Activated T-helper 17 cell treated with anti-CD3 and anti-CD28 coated beads, Interleukin-2, amount 50 U/mL, for 72 hours (primary cell): Measurements from ENCODE around the gene OR51E2. TPM values are rescaled to one million over a fixed set of nuclear protein-coding genes. Genes with fewer than 3 reads are reported as not detected.
"Not testable (repeated sequence)": the region's sequence is repeated elsewhere in the genome, so short reads cannot be mapped to it uniquely, and the experiment has no call there.

Experiments used
- ATAC-seq: fragments of 150-1000 bp; cut with Tn5 transposase; replicated peaks from 2 replicates; pipeline ENCODE4 v1.10.0; 2021; ENCODE audit warnings: mild to moderate bottlenecking, moderate library complexity
- H3K27ac Mint-ChIP-seq: one replicate; pipeline ENCODE4 v1.8.0; 2022; ENCODE audit warnings: mixed read lengths
- H3K27me3 Mint-ChIP-seq: one replicate; pipeline ENCODE4 v1.8.0; 2022; ENCODE audit warnings: mixed read lengths
- H3K36me3 Mint-ChIP-seq: one replicate; pipeline ENCODE4 v1.8.0; 2022; ENCODE audit warnings: low read depth, mild to moderate bottlenecking, mixed read lengths
- H3K4me1 Mint-ChIP-seq: one replicate; pipeline ENCODE4 v1.8.0; 2022; ENCODE audit warnings: mixed read lengths
- H3K4me3 Mint-ChIP-seq: one replicate; pipeline ENCODE4 v1.8.0; 2022; ENCODE audit warnings: mild to moderate bottlenecking, mixed read lengths
- H3K9me3 Mint-ChIP-seq: one replicate; pipeline ENCODE4 v1.8.0; 2022; ENCODE audit warnings: mixed read lengths
- total RNA-seq, 2 donors: library from RNA; stranded (reverse); gene quantifications; one replicate each; pipeline ENCODE4 v1.2.3, GENCODE V29; 2022

The OR51E2 gene
- not detected for total RNA-seq

GRCh38 chr11:4697585-4697984 is at the start of gene OR51E2:
TSS of gene OR51E2 (minus strand) at chr11:4697853. CDS start at chr11:4682711, 15,142 bp downstream.
- Mint-ChIP-seq H3K4me1 (no peaks in the 10 kb centered on the region), H3K27ac (no peak within 1 kb of the TSS), H3K9me3 (no peaks in the 10 kb centered on the region), H3K27me3 (peaks cover 4% of the 10 kb centered on the region), H3K36me3 (no peaks in the 10 kb centered on the region), H3K4me3 (no peak within 1 kb of the TSS)
- no peak for ATAC-seq

- Mint-ChIP-seq H3K36me3 (no peaks in the 10 kb centered on the region), H3K27ac (no peak overlapping the region), H3K4me3 (no peak overlapping the region), H3K27me3 (peaks cover 15% of the 10 kb centered on the region), H3K9me3 (no peaks in the 10 kb centered on the region), H3K4me1 (no peaks in the 10 kb centered on the region)
- no peak for ATAC-seq
Measured at GRCh38 chr11:4740735-4741134, 43.1 kb upstream of the OR51E2 start.

DNA sequence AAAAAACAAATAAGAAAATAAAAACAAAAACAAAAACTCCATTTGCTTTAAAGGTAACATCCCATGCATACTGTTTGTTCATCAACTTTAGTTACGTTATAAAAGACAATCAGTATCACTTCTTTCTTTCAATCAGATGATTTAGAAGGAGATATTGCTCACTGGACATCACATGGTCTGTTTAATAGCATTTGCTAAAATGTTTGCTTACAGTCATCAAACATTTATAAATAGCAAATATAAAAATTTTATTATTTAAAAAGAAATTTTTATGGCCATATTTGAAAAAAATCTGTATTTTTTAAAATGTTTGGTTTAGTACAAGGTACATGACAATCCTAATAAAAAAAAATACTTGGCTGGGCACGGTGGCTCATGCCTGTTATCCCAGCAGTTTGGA is 29.5 kb upstream of the OR51E2 start:
- Mint-ChIP-seq H3K27me3 (peaks cover 5% of the 10 kb centered on the region), H3K4me1 (no peaks in the 10 kb centered on the region), H3K9me3 (no peaks in the 10 kb centered on the region), H3K4me3 (no peak overlapping the region), H3K27ac (no peak overlapping the region), H3K36me3 (no peaks in the 10 kb centered on the region)
- no peak for ATAC-seq

GRCh38 chr11:4722616-4723534 is 25.2 kb upstream of the OR51E2 start:
- H3K4me1 Mint-ChIP-seq, H3K36me3 Mint-ChIP-seq, ATAC-seq, H3K9me3 Mint-ChIP-seq, H3K4me3 Mint-ChIP-seq, H3K27ac Mint-ChIP-seq: not testable (repeated sequence)
- H3K27me3 Mint-ChIP-seq: peaks cover 11% of the 10 kb centered on the region

- no peaks in the 10 kb centered on the region for H3K36me3 Mint-ChIP-seq
- no peak for ATAC-seq
- no peak overlapping the region for H3K27ac Mint-ChIP-seq
- no peaks in the 10 kb centered on the region for H3K4me1 Mint-ChIP-seq
- no peak overlapping the region for H3K4me3 Mint-ChIP-seq
- H3K27me3 Mint-ChIP-seq: peaks cover 22% of the 10 kb centered on the region
- H3K9me3 Mint-ChIP-seq: no peaks in the 10 kb centered on the region
Measured at GRCh38 chr11:4714300-4714699, 16.6 kb upstream of the OR51E2 start.

DNA sequence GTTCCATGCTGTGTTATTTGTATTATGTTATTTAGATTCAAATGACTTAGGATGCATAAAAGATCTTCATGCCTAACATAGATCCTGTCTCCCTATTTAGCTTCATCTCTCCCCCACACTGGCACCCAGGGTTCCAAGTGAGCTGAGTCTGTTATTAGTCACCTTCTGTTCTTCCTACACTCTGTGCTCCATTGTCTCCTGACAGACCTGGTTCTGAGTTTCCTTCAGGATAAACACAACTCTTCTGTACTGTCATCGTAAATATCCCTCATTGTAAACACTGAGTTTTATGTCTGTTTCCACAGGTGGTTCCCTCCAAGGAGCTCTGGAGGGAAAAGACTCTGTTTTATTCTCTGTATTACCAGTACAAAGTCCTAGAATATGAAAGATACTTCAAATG is 15.6 kb upstream of the OR51E2 start:
- Mint-ChIP-seq H3K36me3 (no peaks in the 10 kb centered on the region), H3K9me3 (no peaks in the 10 kb centered on the region), H3K4me1 (no peaks in the 10 kb centered on the region), H3K27ac (no peak overlapping the region), H3K27me3 (peaks cover 18% of the 10 kb centered on the region), H3K4me3 (no peak overlapping the region)
- ATAC-seq: no peak

GRCh38 chr11:4704790-4705334 is 7.2 kb upstream of the OR51E2 start:
- no peaks in the 10 kb centered on the region for H3K9me3 Mint-ChIP-seq
- ATAC-seq: no peak
- H3K36me3 Mint-ChIP-seq: no peaks in the 10 kb centered on the region
- no peak overlapping the region for H3K27ac Mint-ChIP-seq
- H3K4me3 Mint-ChIP-seq: no peak overlapping the region
- H3K4me1 Mint-ChIP-seq: no peaks in the 10 kb centered on the region
- peaks cover 13% of the 10 kb centered on the region for H3K27me3 Mint-ChIP-seq

- Mint-ChIP-seq H3K36me3 (no peaks in the 10 kb centered on the region), H3K4me1 (no peaks in the 10 kb centered on the region), H3K4me3 (no peak within 1 kb of the TSS), H3K9me3 (no peaks in the 10 kb centered on the region), H3K27ac (no peak within 1 kb of the TSS), H3K27me3 (peaks cover 13% of the 10 kb centered on the region)
- no peak for ATAC-seq
Measured at GRCh38 chr11:4704054-4704789, 6.6 kb upstream of the OR51E2 start, which contains the start of gene MMP26. TSS of gene MMP26 (plus strand) at chr11:4704784.

DNA sequence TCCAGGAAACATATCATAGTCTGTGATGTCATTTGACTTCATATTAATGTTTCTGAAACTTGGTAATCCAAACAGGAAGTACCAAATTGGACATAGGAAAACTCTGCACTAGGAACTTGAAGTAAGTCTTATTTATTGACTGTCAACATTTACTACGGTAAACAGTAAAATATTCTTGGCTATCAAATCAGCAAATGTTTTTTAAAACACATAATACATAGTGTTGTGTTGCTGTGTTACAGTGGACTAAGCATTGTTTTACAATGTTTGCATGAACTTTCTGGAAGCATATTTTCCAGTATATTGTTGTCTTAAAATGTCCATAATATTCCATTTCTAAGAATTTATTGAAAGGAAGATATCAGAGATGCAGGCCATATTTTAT is 2.8 kb upstream of the OR51E2 start:
- Mint-ChIP-seq H3K36me3 (no peaks in the 10 kb centered on the region), H3K27me3 (peaks cover 6% of the 10 kb centered on the region), H3K4me3 (no peak overlapping the region), H3K27ac (no peak overlapping the region), H3K4me1 (no peaks in the 10 kb centered on the region), H3K9me3 (no peaks in the 10 kb centered on the region)
- no peak for ATAC-seq

DNA sequence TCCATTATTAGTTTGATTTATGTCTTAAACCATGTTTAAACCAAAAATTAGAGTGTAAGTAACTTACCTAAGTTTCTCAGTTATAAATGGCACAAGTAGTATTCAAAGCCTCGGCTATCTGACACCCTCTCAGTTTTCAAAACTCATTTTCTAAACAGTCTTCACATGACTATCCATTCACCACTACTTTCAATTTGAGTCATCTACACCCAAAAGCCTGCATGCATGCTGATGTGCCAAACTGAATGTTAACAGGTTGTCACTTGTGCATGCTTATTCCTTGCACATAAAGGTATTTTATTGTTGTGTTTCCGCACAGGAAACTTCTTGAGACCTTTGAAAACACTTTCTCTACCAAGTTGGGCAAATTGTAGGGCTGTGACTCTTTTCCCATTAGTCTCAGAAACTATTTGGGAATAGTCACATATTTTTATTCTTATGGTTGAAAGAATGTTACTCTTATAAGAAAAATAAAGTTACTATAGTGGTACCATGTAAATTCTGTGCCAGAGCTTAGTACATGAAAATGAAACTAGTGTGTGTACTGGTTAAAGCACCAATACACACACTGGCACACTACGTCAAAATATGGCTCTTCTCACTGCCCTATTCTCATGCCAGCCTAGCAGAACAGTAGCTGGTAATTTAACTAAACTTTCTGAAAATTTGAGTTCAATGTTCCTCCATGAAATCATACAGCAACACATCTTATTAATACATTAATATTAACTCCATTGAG is 2.2 kb upstream of the OR51E2 start:
- no peak overlapping the region for H3K27ac Mint-ChIP-seq
- H3K9me3 Mint-ChIP-seq: no peaks in the 10 kb centered on the region
- peak; percentile 75 for ATAC-seq

DNA sequence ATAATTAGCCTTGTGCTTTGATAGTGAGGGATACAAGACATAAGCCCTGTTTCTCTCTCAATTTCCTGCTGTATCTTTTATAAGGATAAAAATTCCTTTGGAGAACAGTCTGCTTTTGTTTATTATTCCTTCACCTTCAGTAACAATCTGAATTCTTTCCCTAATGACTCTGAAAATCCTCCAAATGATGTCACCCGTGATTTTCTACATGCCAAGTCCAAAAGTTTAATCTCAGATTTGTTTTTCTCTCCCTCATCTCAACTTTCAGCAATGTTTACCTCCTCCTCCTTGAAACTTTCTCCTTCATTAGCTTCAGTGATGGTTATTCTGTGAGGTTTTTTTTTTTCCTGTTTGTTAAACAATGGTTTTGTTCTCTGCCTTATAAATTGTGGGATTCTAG is 2.2 kb downstream of the OR51E2 start:
- H3K36me3 Mint-ChIP-seq: no peaks in the 10 kb centered on the region
- H3K27me3 Mint-ChIP-seq: peaks cover 14% of the 10 kb centered on the region
- no peak overlapping the region for H3K27ac Mint-ChIP-seq
- no peaks in the 10 kb centered on the region for H3K4me1 Mint-ChIP-seq
- H3K9me3 Mint-ChIP-seq: no peaks in the 10 kb centered on the region
- no peak overlapping the region for H3K4me3 Mint-ChIP-seq
- no peak for ATAC-seq

More for the DNA sequence above, 2.2 kb upstream of the OR51E2 start:
- H3K4me3 Mint-ChIP-seq: no peak overlapping the region
- H3K36me3 Mint-ChIP-seq: no peaks in the 10 kb centered on the region
- peaks cover 4% of the 10 kb centered on the region for H3K27me3 Mint-ChIP-seq
- no peaks in the 10 kb centered on the region for H3K4me1 Mint-ChIP-seq

DNA sequence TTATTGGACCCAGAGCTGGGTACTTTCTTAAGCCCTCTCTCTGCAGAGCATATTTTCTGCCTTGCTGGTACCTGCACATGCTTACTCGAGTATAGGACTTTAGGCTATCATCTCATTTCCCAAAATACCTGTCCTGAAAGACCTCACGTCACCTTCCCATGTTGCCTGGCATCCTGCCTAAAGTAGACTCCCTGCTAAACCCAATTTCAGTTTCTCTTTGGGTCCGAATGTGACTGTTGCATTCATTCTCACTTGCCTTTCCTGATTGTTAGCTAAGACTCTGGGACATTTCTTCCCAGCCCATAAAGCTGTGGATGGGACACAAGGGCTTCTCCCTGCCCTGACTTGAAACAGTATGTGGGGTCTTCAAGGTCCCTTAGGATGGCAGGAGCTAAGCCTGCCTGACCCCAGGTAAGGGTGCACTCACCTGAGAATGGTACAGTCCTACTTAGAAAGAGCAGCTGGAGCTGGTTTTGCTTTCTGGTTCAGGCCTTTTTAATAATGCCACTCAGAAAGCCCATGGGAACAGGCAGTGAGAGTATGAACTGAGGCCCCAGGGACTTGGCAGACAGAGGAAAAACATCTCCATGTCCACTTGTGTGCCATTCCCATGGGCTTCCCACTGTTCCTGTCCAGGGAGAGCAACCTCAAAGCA is 12.9 kb downstream of the OR51E2 start:
- Mint-ChIP-seq H3K36me3 (no peaks in the 10 kb centered on the region), H3K27ac (no peak overlapping the region), H3K9me3 (no peaks in the 10 kb centered on the region), H3K4me3 (no peak overlapping the region), H3K27me3 (peaks cover 4% of the 10 kb centered on the region), H3K4me1 (no peaks in the 10 kb centered on the region)
- ATAC-seq: no peak

GRCh38 chr11:4682623-4683419 is 14.8 kb downstream of the OR51E2 start:
- Mint-ChIP-seq H3K4me1 (no peaks in the 10 kb centered on the region), H3K36me3 (no peaks in the 10 kb centered on the region), H3K4me3 (no peak overlapping the region), H3K9me3 (no peaks in the 10 kb centered on the region), H3K27me3 (peaks cover 4% of the 10 kb centered on the region), H3K27ac (no peak overlapping the region)
- no peak for ATAC-seq
